GM21786 (cell line): ENCODE measurements around the gene VAC14.

Experiments used
- ATAC-seq: cut with Tn5 transposase; IDR thresholded peaks from one replicate; pipeline ENCODE4 v1.9.1; 2021; ENCODE audit not compliant: unreplicated experiment

VAC14 gene

GRCh38 chr16:70786020-70786755, 14.8 kb downstream of the VAC14 start:
- ATAC-seq, result no peak

- ATAC-seq, result no peak
These were observed 16.0 kb downstream of the VAC14 start for GRCh38 chr16:70784692-70785555.

- no peak for ATAC-seq
These were observed 18.7 kb downstream of the VAC14 start for GRCh38 chr16:70782237-70782636.

- no peak for ATAC-seq
These were observed 19.2 kb downstream of the VAC14 start for GRCh38 chr16:70781800-70782199.

- no peak for ATAC-seq
These were observed 20.4 kb downstream of the VAC14 start for GRCh38 chr16:70780546-70780945.

- no peak for ATAC-seq
These were observed 21.6 kb downstream of the VAC14 start for GRCh38 chr16:70779361-70779760.

GRCh38 chr16:70778901-70779309, 22.1 kb downstream of the VAC14 start:
- ATAC-seq, result no peak

- no peak for ATAC-seq
These were observed 23.0 kb downstream of the VAC14 start for GRCh38 chr16:70777973-70778406.

GRCh38 chr16:70777496-70777895, 23.5 kb downstream of the VAC14 start:
- no peak for ATAC-seq

- ATAC-seq, result no peak
These were observed 25.6 kb downstream of the VAC14 start for GRCh38 chr16:70775399-70775798.

GRCh38 chr16:70774261-70774660, 26.7 kb downstream of the VAC14 start:
- no peak for ATAC-seq

GRCh38 chr16:70772493-70772892, 28.5 kb downstream of the VAC14 start:
- ATAC-seq, result no peak

- no peak for ATAC-seq
These were observed 30.1 kb downstream of the VAC14 start for GRCh38 chr16:70770626-70771552.

- no peak for ATAC-seq
These were observed 30.7 kb downstream of the VAC14 start for GRCh38 chr16:70770291-70770625.

- ATAC-seq, result no peak
These were observed 31.2 kb downstream of the VAC14 start for GRCh38 chr16:70769761-70770160.

GRCh38 chr16:70769131-70769530, 31.8 kb downstream of the VAC14 start:
- ATAC-seq, result no peak

- ATAC-seq, result no peak
These were observed 32.8 kb downstream of the VAC14 start for GRCh38 chr16:70768203-70768580.

- ATAC-seq, result no peak
These were observed 33.4 kb downstream of the VAC14 start for GRCh38 chr16:70767377-70768202.

- ATAC-seq, result no peak
These were observed 34.3 kb downstream of the VAC14 start for GRCh38 chr16:70766658-70767057.

GRCh38 chr16:70766176-70766575, 34.8 kb downstream of the VAC14 start:
- no peak for ATAC-seq
